Measurements from ENCODE around the gene IMMP2L.

- no peak for TF ChIP-seq CTCF (optimal IDR thresholded peaks at IDR 0.05 in 1 of 3, IDR thresholded peaks at IDR 0.05 in 1 of 3, conservative IDR thresholded peaks at IDR 0.05 in 1 of 3; ENCODE audit: extremely low read depth in 1 of 3, insufficient read depth in 2 of 3, low read length in 3 of 3)
- no peak for TF ChIP-seq EZH2 (IDR thresholded peaks at IDR 0.05; ENCODE audit: low read length)
Measured at GRCh38 chr7:110775046-110775445, 787.2 kb downstream of the IMMP2L start.

Measured in keratinocyte (primary cell).